Stimulated activated effector memory CD8-positive, alpha-beta T cell treated with anti-CD3 and anti-CD28 coated beads, Interleukin-12 subunit alpha, Interleukin-12 subunit beta, amount 100 ng/mL, for 72 hours (primary cell): ENCODE results near the gene RPL5.

ENCODE experiments used
- ATAC-seq: fragments of 150-1000 bp; cut with Tn5 transposase; 2 replicates; pipeline ENCODE4 v1.10.0; 2021
- DNase-seq, 2 donors: peaks; one replicate each; pipeline ENCODE4 v3.0.0; 2021 to 2022; ENCODE audit warnings: low spot score in 2 of 2
- H3K27ac Mint-ChIP-seq: one replicate; pipeline ENCODE4 v1.8.0; 2022; ENCODE audit warnings: mild to moderate bottlenecking, mixed read lengths
- H3K36me3 Mint-ChIP-seq: one replicate; pipeline ENCODE4 v1.8.0; 2022; ENCODE audit warnings: mild to moderate bottlenecking, mixed read lengths
- H3K4me1 Mint-ChIP-seq: one replicate; pipeline ENCODE4 v1.8.0; 2022; ENCODE audit warnings: mixed read lengths
- H3K4me3 Mint-ChIP-seq: one replicate; pipeline ENCODE4 v1.8.0; 2022; ENCODE audit warnings: mild to moderate bottlenecking, mixed read lengths
- H3K9me3 Mint-ChIP-seq: one replicate; pipeline ENCODE4 v1.8.0; 2022; ENCODE audit warnings: mixed read lengths

Gene RPL5

GRCh38 chr1:92840600-92840999 lies 8.8 kb downstream of the RPL5 start:
- no peak for DNase-seq
- no peaks in the 10 kb centered on the region for H3K9me3 Mint-ChIP-seq
- H3K4me1 Mint-ChIP-seq: peaks cover 52% of the 10 kb centered on the region
- H3K36me3 Mint-ChIP-seq: peaks cover 100% of the 10 kb centered on the region
- peak overlapping the region; percentile 52 for H3K27ac Mint-ChIP-seq
- no peak overlapping the region for H3K4me3 Mint-ChIP-seq
- peak; percentile 36 for ATAC-seq

GRCh38 chr1:92842082-92843045 lies 10.5 kb downstream of the RPL5 start:
- peaks cover 38% of the 10 kb centered on the region for H3K4me1 Mint-ChIP-seq
- no peaks in the 10 kb centered on the region for H3K9me3 Mint-ChIP-seq
- DNase-seq (no peak), ATAC-seq (no peak)
- H3K27ac Mint-ChIP-seq: peak overlapping the region; percentile 77
- H3K36me3 Mint-ChIP-seq: peaks cover 88% of the 10 kb centered on the region
- no peak overlapping the region for H3K4me3 Mint-ChIP-seq

GRCh38 chr1:92843046-92843423 lies 11.2 kb downstream of the RPL5 start:
- no peaks in the 10 kb centered on the region for H3K9me3 Mint-ChIP-seq
- H3K4me3 Mint-ChIP-seq: no peak overlapping the region
- H3K27ac Mint-ChIP-seq: peak overlapping the region; percentile 77
- H3K4me1 Mint-ChIP-seq: peaks cover 32% of the 10 kb centered on the region
- DNase-seq (no peak), ATAC-seq (no peak)
- peaks cover 81% of the 10 kb centered on the region for H3K36me3 Mint-ChIP-seq

- ATAC-seq: no peak
Observed at GRCh38 chr1:92843429-92844352, 11.9 kb downstream of the RPL5 start.

GRCh38 chr1:92844439-92844838 lies 12.6 kb downstream of the RPL5 start:
- ATAC-seq: no peak
- Mint-ChIP-seq H3K27ac (no peak overlapping the region), H3K4me3 (no peak overlapping the region), H3K9me3 (no peaks in the 10 kb centered on the region), H3K36me3 (peaks cover 67% of the 10 kb centered on the region), H3K4me1 (peaks cover 19% of the 10 kb centered on the region)
- DNase-seq: no peak

More at GRCh38 chr1:92843429-92844352, 11.9 kb downstream of the RPL5 start:
- Mint-ChIP-seq H3K9me3 (no peaks in the 10 kb centered on the region), H3K27ac (peak overlapping the region; percentile 77), H3K36me3 (peaks cover 75% of the 10 kb centered on the region), H3K4me1 (peaks cover 26% of the 10 kb centered on the region), H3K4me3 (no peak overlapping the region)
- DNase-seq: no peak

GRCh38 chr1:92845908-92846307 lies 14.1 kb downstream of the RPL5 start:
- no peak for ATAC-seq
- Mint-ChIP-seq H3K27ac (no peak overlapping the region), H3K4me1 (peaks cover 6% of the 10 kb centered on the region), H3K4me3 (no peak overlapping the region), H3K36me3 (peaks cover 60% of the 10 kb centered on the region), H3K9me3 (no peaks in the 10 kb centered on the region)
- DNase-seq: no peak

GRCh38 chr1:92848201-92848600 lies 16.4 kb downstream of the RPL5 start:
- Mint-ChIP-seq H3K27ac (no peak overlapping the region), H3K9me3 (no peaks in the 10 kb centered on the region), H3K36me3 (peaks cover 37% of the 10 kb centered on the region), H3K4me3 (no peak overlapping the region), H3K4me1 (peaks cover under 1% of the 10 kb centered on the region)
- ATAC-seq: no peak
- no peak for DNase-seq

GRCh38 chr1:92850019-92850418 lies 18.2 kb downstream of the RPL5 start:
- Mint-ChIP-seq H3K36me3 (peaks cover 19% of the 10 kb centered on the region), H3K9me3 (no peaks in the 10 kb centered on the region), H3K4me1 (peaks cover 6% of the 10 kb centered on the region), H3K4me3 (no peak overlapping the region), H3K27ac (no peak overlapping the region)
- DNase-seq: no peak
- no peak for ATAC-seq

- no peak for DNase-seq
- no peak for ATAC-seq
- H3K9me3 Mint-ChIP-seq: no peaks in the 10 kb centered on the region
- peaks cover 7% of the 10 kb centered on the region for H3K36me3 Mint-ChIP-seq
- H3K27ac Mint-ChIP-seq: no peak overlapping the region
- peaks cover 6% of the 10 kb centered on the region for H3K4me1 Mint-ChIP-seq
- no peak overlapping the region for H3K4me3 Mint-ChIP-seq
Observed at GRCh38 chr1:92851729-92852128, 19.9 kb downstream of the RPL5 start.

GRCh38 chr1:92853299-92853698 lies 21.5 kb downstream of the RPL5 start:
- Mint-ChIP-seq H3K36me3 (peaks cover 7% of the 10 kb centered on the region), H3K4me1 (peaks cover 6% of the 10 kb centered on the region), H3K9me3 (no peaks in the 10 kb centered on the region), H3K4me3 (no peak overlapping the region), H3K27ac (no peak overlapping the region)
- ATAC-seq: no peak
- no peak for DNase-seq

GRCh38 chr1:92854101-92854785 lies 22.4 kb downstream of the RPL5 start:
- Mint-ChIP-seq H3K27ac (peak overlapping the region; percentile 35), H3K4me3 (no peak overlapping the region), H3K36me3 (peaks cover 7% of the 10 kb centered on the region), H3K4me1 (peaks cover 9% of the 10 kb centered on the region), H3K9me3 (no peaks in the 10 kb centered on the region)
- no peak for DNase-seq
- ATAC-seq: no peak

GRCh38 chr1:92855236-92855635 lies 23.4 kb downstream of the RPL5 start:
- Mint-ChIP-seq H3K4me3 (no peak overlapping the region), H3K27ac (no peak overlapping the region), H3K36me3 (peaks cover 2% of the 10 kb centered on the region), H3K9me3 (no peaks in the 10 kb centered on the region), H3K4me1 (peaks cover 12% of the 10 kb centered on the region)
- DNase-seq: no peak
- no peak for ATAC-seq

GRCh38 chr1:92857817-92858216 lies 26.0 kb downstream of the RPL5 start:
- no peaks in the 10 kb centered on the region for H3K36me3 Mint-ChIP-seq
- H3K9me3 Mint-ChIP-seq: no peaks in the 10 kb centered on the region
- H3K27ac Mint-ChIP-seq: no peak overlapping the region
- peaks cover 12% of the 10 kb centered on the region for H3K4me1 Mint-ChIP-seq
- H3K4me3 Mint-ChIP-seq: no peak overlapping the region
- DNase-seq (no peak), ATAC-seq (no peak)

- Mint-ChIP-seq H3K4me3 (peak overlapping the region; percentile 34), H3K9me3 (no peaks in the 10 kb centered on the region), H3K36me3 (no peaks in the 10 kb centered on the region), H3K4me1 (peaks cover 12% of the 10 kb centered on the region), H3K27ac (no peak overlapping the region)
- ATAC-seq (peak; percentile 90), DNase-seq (peak; percentile 28 to 71)
Observed at GRCh38 chr1:92858564-92859399, 26.9 kb downstream of the RPL5 start.
